Upper lobe of right lung (tissue), 1 donor: Measurements from ENCODE around the gene LCMT1. TPM values are rescaled to one million over a fixed set of nuclear protein-coding genes. Genes with fewer than 3 reads are reported as not detected.

Source experiments
- ATAC-seq: fragments of 200-7000 bp; cut with Tn5 transposase; one replicate; pipeline ENCODE4 v1.9.1; 2020; ENCODE audit warnings: mild to moderate bottlenecking, moderate library complexity
- DNase-seq: peaks from one replicate; pipeline ENCODE4 v3.0.0-alpha.2; 2020
- H3K27ac ChIP-seq: fragments of 200-600 bp; one replicate; pipeline ENCODE4 v1.8.0; 2022
- H3K27me3 ChIP-seq: fragments of 200-600 bp; one replicate; pipeline ENCODE4 v1.8.0; 2022; ENCODE audit warnings: mild to moderate bottlenecking
- H3K36me3 ChIP-seq: fragments of 200-600 bp; one replicate; pipeline ENCODE4 v1.8.0; 2022
- H3K4me1 ChIP-seq: fragments of 200-600 bp; one replicate; pipeline ENCODE4 v1.8.0; 2022
- H3K4me3 ChIP-seq: fragments of 200-600 bp; one replicate; pipeline ENCODE4 v1.8.0; 2022; ENCODE audit warnings: mild to moderate bottlenecking
- H3K9me3 ChIP-seq: fragments of 200-600 bp; one replicate; pipeline ENCODE4 v1.8.0; 2022
- CTCF ChIP-seq: fragments of 200-600 bp; IDR thresholded peaks from one replicate; pipeline ENCODE4 v1.8.0; 2022; ENCODE audit warnings: antibody characterized with exemption
- intact Hi-C: fragments of 100-400 bp; cut with DNase I; formaldehyde crosslinking; loops from one replicate; pipeline ENCODE4 v1.11.0; 2022
- total RNA-seq: library from RNA; stranded (reverse); fragmentation: NEBNext Ultra II Directional; extraction: Animal tissue kit (Norgen Biotek cat#: 25700); gene quantifications from one replicate; pipeline ENCODE4 v1.2.1, GENCODE V29; 2021
- donor health status: DM: no; HTN: yes; CAD: no; lungs with severe emphysema.

The LCMT1 gene
- total RNA-seq, 1 donor from 2014 or later, result 31.7 TPM

- DNase-seq (no peak), ATAC-seq (no peak)
- H3K4me3 ChIP-seq, result no peak overlapping the region
- no peaks in the 10 kb centered on the region for H3K27me3 ChIP-seq
- H3K4me1 ChIP-seq, result no peaks in the 10 kb centered on the region
- H3K9me3 ChIP-seq, result no peaks in the 10 kb centered on the region
- intact Hi-C loops, result loop anchor here (5.0 kb wide), 1 partner anchor 167 kb away; no protein-coding TSS in a partner anchor
- no peaks in the 10 kb centered on the region for H3K36me3 ChIP-seq
- no peak for TF ChIP-seq CTCF
- no peak overlapping the region for H3K27ac ChIP-seq
These were observed 112.4 kb downstream of the LCMT1 start for GRCh38 chr16:25223964-25224363.

DNA sequence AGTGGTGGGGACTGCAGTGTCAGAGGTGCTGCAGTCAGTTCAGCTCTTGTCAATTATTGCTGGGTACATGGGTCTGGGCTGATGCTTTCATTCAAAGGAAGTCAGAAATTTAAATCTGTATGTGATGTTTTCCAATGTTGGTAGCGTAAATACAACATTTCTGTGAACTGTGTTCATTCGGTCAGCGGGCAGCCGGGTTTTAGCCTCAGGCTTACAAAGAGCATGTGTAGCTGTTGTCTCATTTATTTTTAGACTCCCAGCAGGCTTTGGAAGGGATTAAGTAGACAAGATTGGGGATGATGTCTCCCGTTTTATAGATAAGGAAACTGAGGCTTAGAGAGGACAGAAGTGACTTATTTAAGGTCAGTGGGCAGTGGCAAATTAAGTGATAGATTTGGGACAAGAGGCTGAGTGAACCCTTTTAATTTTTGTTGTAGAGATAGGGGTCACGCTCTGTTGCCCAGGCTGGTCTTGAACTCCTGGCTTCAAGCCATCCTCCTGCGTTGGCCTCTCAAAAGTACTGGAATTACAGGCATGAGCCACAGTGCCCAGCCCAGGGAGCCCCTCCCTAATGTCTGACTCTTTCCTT, 113.3 kb downstream of the LCMT1 start:
- no peak for DNase-seq
- TF ChIP-seq CTCF, result no peak
- no peak overlapping the region for H3K27ac ChIP-seq
- intact Hi-C loops, result loop anchor here (5.0 kb wide), 1 partner anchor 168 kb away; no protein-coding TSS in a partner anchor
- H3K36me3 ChIP-seq, result no peaks in the 10 kb centered on the region
- no peaks in the 10 kb centered on the region for H3K27me3 ChIP-seq
- ATAC-seq, result no peak
- no peaks in the 10 kb centered on the region for H3K4me1 ChIP-seq
- no peaks in the 10 kb centered on the region for H3K9me3 ChIP-seq
- H3K4me3 ChIP-seq, result no peak overlapping the region

Other genes with a start within 250 kb of the LCMT1 start
- 81.6 TPM for gene ARHGAP17, start 96.4 kb upstream of the LCMT1 start, total RNA-seq
- gene AQP8, start 105.2 kb downstream of the LCMT1 start, total RNA-seq, result not detected
- 4.9 TPM for gene ZKSCAN2, start 146.1 kb downstream of the LCMT1 start, total RNA-seq